Putamen (tissue), 1 donor: ENCODE data around the gene RPUSD2.

Source experiments
- DNase-seq: peaks from one replicate; pipeline ENCODE4 v3.0.0-alpha.2; 2016; ENCODE audit warnings: low spot score

The RPUSD2 gene, protein sequence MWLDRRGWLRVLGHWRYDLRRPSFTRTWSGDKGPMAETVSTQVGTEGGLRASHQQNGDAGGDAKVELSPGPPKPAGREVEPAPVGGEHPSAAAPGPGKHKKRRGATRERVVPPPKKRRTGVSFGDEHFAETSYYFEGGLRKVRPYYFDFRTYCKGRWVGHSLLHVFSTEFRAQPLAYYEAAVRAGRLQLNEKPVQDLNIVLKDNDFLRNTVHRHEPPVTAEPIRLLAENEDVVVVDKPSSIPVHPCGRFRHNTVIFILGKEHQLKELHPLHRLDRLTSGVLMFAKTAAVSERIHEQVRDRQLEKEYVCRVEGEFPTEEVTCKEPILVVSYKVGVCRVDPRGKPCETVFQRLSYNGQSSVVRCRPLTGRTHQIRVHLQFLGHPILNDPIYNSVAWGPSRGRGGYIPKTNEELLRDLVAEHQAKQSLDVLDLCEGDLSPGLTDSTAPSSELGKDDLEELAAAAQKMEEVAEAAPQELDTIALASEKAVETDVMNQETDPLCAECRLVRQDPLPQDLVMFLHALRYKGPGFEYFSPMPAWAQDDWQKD

GRCh38 chr15:40569129-40569953 lies at the start of gene RPUSD2:
RPUSD2 (plus strand) TSS chr15:40569299; CDS start chr15:40569338, 39 bp downstream.
- peak; percentile 92 for DNase-seq

DNA sequence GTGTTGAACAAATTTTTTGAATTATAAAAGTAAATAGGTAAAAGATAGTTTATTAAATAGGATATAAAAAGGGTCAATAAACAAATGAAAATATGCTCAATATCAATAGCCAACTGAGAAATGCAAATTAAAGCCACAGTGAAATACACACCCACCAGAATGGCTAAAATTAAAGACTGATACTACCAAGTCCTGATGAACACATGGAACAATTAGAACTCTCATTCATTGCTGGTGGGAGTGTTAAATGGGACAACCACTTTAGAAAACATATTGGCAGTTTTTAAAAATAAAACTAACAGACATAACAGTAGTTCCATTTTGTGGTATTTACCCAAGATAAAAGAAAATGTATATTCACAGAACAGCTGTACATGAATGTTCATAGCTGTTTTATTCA lies 45.5 kb upstream of the RPUSD2 start:
- DNase-seq, result no peak

DNA sequence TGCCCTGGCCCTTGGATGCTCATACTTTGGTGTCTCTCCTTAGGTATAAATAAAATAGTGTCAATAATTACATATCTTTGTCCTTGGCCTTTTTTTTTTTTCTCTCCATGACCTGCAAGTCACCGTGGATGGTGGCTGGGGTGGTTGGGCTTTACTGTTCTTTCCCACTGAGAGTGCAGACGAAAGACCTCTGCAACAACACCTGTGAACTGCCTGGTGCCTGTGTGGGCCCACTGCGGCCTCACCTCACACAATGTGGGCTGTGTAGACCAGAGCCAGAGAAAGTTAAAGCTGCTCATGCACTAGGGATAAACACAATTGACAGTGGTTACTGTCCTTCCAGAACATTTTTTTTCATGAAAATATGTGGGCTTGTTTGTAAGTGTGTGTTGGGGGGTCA lies 43.2 kb upstream of the RPUSD2 start:
- DNase-seq, result no peak

DNA sequence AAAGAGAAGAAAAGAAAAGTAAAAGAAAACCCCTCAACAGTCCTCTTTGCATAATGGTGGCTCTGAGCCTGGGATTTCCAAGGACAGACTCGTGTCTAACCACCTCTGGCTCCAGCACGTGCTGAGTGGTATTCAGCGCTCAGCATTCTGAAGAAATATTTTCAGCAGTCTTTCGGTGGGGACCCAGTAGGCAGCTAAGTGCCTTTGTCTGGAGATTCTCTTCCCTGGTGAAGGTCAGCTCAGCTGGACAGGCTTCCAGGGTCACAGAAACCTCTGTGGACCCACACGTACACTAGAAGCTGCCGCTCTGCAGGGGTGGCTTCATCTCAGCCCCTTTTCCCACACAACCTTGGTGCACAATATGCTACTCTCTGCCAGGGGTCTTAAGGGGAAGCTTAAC lies 40.3 kb upstream of the RPUSD2 start:
- no peak for DNase-seq

DNA sequence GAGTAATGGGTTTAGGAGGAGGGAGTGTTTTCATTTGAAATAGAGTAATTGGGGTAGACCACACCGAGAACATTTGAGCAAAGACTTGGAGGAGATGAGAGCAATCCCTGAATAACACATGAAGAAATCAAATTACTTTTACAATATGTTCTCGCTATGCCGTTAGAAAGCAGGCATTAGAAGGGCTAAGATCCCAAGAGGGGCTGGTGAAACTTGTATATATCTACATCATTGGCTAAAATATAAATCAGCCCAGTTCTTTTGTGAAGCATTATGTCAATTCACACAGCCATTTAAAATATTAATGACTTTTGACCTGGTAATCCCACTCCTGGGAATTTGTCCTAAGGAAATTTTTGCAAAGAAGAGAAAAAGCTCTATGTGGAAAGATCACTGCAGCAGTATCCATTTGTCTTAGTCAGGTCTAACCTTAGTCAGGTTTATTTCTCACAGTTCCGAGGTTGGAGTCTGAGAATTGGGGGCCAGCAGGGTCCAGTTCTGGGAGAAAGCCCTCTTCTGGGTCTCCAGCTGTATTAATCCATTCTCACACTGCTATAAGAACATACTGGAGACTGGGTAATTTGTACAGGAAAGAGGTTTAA lies 35.2 kb upstream of the RPUSD2 start:
- no peak for DNase-seq

GRCh38 chr15:40534371-40534770 lies 34.7 kb upstream of the RPUSD2 start:
- no peak for DNase-seq

DNA sequence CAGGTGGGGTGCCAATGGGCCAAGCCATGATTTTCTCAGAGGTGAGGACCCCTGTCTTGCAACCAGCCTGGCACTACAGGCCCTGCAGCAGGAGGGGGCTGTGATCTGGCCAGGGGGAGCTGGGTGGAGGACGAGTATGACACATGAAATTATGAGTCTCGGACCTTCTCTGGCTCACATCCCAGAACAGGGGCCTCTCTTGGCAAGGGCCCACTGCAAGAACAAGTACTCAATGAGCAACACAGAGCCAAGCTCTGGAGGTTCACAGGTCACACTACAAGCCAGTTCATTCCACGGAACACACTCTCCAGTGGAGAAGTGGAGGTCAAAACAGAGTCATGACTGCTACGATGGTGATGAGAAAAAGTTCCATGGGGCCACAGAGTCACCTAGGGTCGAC lies 32.6 kb upstream of the RPUSD2 start:
- DNase-seq, result no peak

DNA sequence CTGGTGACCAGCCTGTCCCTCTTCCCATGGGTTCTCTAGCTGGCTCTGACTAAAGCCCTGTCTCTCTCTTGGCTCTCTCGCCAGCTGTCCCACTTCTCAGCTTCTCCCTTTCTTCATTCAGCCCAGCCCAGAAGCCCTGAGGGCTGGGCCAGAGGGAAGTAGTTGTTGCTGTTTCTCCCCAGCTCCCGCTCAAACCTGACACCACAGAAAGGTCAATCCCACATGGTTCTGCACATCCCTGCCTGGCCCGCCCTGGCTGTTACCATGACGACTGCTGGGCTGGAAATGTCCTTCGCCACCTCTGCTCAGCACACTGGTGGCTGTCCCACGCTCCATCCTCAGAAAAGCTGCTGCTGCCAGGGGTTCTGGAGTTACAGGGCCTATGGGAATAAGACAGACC lies 30.1 kb upstream of the RPUSD2 start:
- no peak for DNase-seq

- DNase-seq, result no peak
These were observed 26.0 kb upstream of the RPUSD2 start for GRCh38 chr15:40543082-40543481.

DNA sequence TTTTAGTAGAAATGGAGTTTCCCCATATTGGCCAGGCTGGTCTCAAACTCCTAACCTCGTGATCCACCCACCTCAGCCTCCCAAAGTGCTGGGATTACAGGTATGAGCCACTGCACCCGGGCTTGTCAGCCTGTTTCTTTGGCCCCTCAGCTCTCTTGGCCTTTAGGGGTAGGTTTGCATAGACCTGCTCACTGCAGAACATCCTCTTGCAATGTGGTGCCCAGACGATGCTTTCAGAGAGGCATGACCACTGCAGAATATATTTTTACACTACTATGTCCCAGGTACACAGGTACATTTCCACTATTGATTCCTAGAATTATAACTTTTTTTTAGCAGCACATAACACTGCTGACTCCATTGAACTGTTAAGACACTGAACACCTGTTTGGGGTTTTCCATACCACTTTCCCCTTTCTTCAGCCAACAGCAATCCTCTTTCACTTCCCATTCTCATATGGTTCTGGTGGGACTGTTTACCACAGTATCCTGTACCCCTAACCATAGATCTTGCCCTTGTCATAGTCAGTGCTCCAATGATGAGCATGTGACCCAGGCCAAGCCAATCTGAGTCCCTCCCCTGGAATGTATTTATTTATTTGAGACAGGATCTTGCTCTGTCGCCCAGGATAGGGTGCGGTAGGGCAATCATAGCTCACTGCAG lies 25.3 kb upstream of the RPUSD2 start:
- DNase-seq, result no peak

DNA sequence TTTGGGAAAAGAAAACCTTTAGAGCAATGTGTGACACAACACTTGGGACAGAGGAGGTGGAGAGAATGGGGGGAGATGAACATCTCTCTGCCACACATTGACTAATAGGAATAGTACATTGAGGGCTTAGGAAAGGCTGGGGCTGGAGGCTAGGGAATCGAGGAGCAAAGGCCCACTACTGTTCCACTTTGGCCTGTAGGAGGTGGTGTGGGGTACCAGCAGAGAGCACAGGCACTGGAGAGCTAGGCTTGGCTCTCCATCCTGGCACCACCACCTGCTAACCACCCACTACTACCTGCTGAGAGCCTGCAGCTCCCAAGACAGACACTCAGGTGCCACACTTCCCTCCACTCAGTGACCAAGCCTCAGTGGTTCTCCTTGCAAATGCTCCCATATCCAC lies 23.6 kb upstream of the RPUSD2 start:
- DNase-seq, result no peak

- DNase-seq, result no peak
These were observed 20.5 kb upstream of the RPUSD2 start for GRCh38 chr15:40548610-40549009.

DNA sequence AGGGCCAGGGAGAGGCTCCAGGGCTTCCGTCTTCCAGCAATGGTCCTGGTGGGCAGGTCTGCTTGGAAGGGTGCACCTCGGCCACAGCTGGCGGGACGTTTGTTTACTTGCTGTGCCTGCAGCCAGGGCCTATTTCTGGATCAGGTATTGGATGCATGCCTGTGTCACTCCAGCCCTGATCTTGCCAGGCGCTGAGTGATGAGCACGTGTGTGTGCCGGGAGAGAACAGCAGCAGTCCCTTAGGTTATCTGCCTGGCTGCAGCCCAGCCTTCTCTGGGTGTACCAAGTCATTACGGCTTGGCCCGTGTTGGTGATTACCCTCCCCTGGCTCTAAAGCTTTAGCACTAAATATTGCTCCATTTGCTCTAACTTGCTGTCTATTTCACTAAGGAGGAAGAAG lies 19.2 kb upstream of the RPUSD2 start:
- DNase-seq, result no peak

DNA sequence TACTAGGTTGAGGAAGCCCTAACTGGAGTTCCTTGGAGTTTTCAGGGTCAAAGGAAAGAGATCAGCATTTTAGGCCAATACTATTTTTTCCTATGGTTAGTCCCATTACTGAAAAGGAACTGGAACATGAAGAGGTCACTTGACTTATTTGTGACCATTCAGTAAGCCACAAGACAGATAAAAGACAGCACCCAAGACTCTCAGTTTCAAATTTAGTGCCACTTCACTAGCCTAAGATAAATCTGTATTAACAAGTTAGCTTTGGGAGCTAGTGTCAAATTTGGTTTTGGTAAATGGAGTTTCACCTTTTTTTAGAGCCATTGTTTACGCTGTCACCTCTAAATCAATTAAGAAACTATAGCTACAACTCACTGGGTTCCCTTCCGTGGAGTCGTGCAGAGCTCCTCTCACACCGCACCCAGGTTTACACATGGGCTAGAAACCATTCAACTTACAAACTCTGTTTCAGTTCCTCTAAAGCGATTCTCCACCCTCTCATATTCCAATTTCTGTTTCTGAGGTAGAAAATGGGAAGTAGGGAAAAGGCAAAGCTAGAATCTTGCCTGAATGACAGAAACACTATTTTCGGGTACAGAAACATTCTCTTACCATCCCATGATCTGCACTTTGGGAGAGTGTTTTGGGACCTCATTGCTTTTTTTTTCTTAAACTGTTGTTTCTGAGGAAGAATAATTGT lies 18.6 kb upstream of the RPUSD2 start:
- no peak for DNase-seq

DNA sequence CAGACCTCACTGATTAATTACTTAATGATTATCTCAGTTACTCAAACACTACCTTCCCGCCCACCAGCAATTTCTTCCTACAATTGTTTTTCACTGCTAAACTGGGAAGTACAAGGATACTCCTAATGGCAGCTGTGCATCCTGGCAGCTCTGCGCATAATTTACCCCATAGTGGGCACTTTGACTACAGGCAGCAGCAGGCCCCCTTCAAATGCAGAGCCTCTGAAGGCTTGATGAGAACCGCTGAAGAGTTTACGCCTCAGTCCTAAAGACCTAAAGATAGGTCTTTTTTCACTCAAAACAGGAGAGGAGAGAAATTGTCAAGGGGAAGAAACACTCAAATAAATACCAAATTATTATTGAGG lies 15.0 kb upstream of the RPUSD2 start:
- no peak for DNase-seq

GRCh38 chr15:40555876-40556275 lies 13.2 kb upstream of the RPUSD2 start:
- DNase-seq, result no peak

- DNase-seq, result no peak
These were observed 10.0 kb upstream of the RPUSD2 start for GRCh38 chr15:40558952-40559742.

- no peak for DNase-seq
These were observed 6.4 kb upstream of the RPUSD2 start for GRCh38 chr15:40562691-40563090.

DNA sequence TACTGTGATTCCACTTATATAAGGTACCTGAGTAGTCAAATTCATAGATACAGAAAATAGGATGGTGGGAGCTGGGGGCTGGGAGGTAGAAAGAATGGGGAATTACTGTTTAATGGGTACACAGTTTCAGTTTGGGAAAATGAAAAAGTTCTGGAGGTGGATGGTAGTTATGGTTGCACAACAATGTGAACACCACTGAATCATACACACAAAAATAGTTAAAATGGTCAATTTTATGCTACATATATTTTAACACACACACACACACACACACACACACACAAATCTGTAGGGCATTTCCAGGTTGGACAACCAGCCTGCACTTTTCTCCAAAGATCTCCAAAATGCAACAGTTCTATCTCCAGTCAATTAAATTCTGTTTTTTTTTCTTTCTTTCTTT lies 5.7 kb upstream of the RPUSD2 start:
- no peak for DNase-seq

GRCh38 chr15:40564591-40565332 lies 4.3 kb upstream of the RPUSD2 start, which contains the start of gene CCDC32:
CCDC32 (minus strand) TSS chr15:40565042; CDS start chr15:40563015, 2,027 bp downstream.
- peak; percentile 99 for DNase-seq
